ENCODE measurements around the gene XAF1. TPM values are rescaled to one million over a fixed set of nuclear protein-coding genes. Genes with fewer than 3 reads are reported as not detected.
"Not testable (repeated sequence)": the region's sequence is repeated elsewhere in the genome, so short reads cannot be mapped to it uniquely, and the experiment has no call there.

The XAF1 gene
- total RNA-seq, 1 experiment from 2014 or later = 0.20 TPM

DNA sequence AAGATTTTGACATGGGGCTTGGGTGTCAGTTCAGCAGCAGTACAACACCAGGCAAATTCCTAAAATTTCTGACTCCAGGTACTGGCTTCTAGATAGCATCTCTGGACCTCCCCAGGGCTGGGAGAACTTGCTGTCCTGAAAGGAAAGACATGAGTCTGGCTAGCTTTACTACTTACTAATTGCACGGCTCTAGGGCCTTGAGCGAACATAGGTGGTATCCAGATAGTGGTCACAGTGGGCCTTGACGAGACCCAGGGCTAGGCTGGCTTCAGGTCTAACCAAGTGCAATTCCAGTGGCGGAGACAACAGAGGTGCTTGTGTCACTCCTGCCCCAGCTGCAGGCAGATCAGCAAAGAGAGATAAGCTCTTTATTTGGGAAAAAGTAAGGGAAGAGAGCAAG is 26.3 kb upstream of the XAF1 start (continued):
- TF ChIP-seq, protein P1, sequence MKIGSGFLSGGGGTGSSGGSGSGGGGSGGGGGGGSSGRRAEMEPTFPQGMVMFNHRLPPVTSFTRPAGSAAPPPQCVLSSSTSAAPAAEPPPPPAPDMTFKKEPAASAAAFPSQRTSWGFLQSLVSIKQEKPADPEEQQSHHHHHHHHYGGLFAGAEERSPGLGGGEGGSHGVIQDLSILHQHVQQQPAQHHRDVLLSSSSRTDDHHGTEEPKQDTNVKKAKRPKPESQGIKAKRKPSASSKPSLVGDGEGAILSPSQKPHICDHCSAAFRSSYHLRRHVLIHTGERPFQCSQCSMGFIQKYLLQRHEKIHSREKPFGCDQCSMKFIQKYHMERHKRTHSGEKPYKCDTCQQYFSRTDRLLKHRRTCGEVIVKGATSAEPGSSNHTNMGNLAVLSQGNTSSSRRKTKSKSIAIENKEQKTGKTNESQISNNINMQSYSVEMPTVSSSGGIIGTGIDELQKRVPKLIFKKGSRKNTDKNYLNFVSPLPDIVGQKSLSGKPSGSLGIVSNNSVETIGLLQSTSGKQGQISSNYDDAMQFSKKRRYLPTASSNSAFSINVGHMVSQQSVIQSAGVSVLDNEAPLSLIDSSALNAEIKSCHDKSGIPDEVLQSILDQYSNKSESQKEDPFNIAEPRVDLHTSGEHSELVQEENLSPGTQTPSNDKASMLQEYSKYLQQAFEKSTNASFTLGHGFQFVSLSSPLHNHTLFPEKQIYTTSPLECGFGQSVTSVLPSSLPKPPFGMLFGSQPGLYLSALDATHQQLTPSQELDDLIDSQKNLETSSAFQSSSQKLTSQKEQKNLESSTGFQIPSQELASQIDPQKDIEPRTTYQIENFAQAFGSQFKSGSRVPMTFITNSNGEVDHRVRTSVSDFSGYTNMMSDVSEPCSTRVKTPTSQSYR (CRISPR knock-in tag; IDR thresholded peaks at IDR 0.05) = no peak
- no peak for TF ChIP-seq FOXP4 (CRISPR knock-in tag; IDR thresholded peaks at IDR 0.05)
- TF ChIP-seq NFYB (CRISPR knock-in tag; conservative IDR thresholded peaks at IDR 0.05; ENCODE audit: low read depth) = no peak
- TF ChIP-seq RORB (CRISPR knock-in tag; IDR thresholded peaks at IDR 0.05) = no peak

- POLR2A ChIA-PET; DNase-seq (ENCODE audit: low spot score); ATAC-seq; H3K4me1 Mint-ChIP-seq; CTCF ChIA-PET; H3K4me3 Mint-ChIP-seq; H3K27ac Mint-ChIP-seq; H3K36me3 Mint-ChIP-seq: not testable (repeated sequence)
- Mint-ChIP-seq H3K27me3 (ENCODE audit: low read depth) (peaks cover 17% of the 10 kb centered on the region), H3K9me3 (peaks cover 52% of the 10 kb centered on the region)
These were observed 9.2 kb upstream of the XAF1 start for GRCh38 chr17:6746665-6747064.

DNA sequence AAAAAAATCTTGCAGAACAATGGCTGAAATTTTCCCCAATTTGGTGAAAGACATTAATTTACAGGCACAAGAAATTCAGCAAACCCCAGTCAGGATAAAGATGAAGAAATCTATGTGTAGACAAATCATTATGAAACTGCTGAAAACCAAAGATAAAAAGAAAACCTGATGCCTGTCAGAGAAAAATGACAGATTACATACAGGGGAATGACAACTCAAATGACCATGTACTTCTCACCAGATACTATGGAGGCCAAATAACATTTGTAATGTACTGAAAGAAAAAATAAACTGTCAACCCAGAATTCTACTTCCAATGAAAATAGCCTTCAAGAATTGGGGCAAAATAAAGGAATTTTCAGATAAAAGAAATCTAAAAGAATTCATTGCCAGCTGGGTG is 7.2 kb upstream of the XAF1 start:
- peaks cover 7% of the 10 kb centered on the region; the same call in 1 of the 2 replicates for H3K36me3 Mint-ChIP-seq
- H3K4me1 Mint-ChIP-seq = peaks cover 17% of the 10 kb centered on the region
- POLR2A ChIA-PET = no interaction called here
- no peak for TF ChIP-seq OVOL2 (CRISPR knock-in tag; IDR thresholded peaks at IDR 0.05; ENCODE audit: borderline replicate concordance)
- TF ChIP-seq FOXP1 (CRISPR knock-in tag; IDR thresholded peaks at IDR 0.05; ENCODE audit: borderline replicate concordance) = no peak
- TF ChIP-seq, protein P2, sequence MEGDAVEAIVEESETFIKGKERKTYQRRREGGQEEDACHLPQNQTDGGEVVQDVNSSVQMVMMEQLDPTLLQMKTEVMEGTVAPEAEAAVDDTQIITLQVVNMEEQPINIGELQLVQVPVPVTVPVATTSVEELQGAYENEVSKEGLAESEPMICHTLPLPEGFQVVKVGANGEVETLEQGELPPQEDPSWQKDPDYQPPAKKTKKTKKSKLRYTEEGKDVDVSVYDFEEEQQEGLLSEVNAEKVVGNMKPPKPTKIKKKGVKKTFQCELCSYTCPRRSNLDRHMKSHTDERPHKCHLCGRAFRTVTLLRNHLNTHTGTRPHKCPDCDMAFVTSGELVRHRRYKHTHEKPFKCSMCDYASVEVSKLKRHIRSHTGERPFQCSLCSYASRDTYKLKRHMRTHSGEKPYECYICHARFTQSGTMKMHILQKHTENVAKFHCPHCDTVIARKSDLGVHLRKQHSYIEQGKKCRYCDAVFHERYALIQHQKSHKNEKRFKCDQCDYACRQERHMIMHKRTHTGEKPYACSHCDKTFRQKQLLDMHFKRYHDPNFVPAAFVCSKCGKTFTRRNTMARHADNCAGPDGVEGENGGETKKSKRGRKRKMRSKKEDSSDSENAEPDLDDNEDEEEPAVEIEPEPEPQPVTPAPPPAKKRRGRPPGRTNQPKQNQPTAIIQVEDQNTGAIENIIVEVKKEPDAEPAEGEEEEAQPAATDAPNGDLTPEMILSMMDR (IDR thresholded peaks at IDR 0.05) = no peak
- TF ChIP-seq ZNF671 (CRISPR knock-in tag; IDR thresholded peaks at IDR 0.05) = no peak
- no peak for DNase-seq (ENCODE audit: low spot score)
- peaks cover 5% of the 10 kb centered on the region; the same call in 1 of the 2 replicates for H3K27me3 Mint-ChIP-seq (ENCODE audit: low read depth)
- no peak overlapping the region for H3K4me3 Mint-ChIP-seq
- CTCF ChIA-PET = interaction anchor here (1.5 kb wide), 1 partner anchor 95 kb away, joined by 8 read pairs; no protein-coding TSS in a partner anchor
- H3K9me3 Mint-ChIP-seq = peaks cover 36% of the 10 kb centered on the region
- no peak for ATAC-seq
- H3K27ac Mint-ChIP-seq = no peak overlapping the region

GRCh38 chr17:6749519-6749918 is 6.3 kb upstream of the XAF1 start:
- Mint-ChIP-seq H3K27ac (no peak overlapping the region), H3K36me3 (peaks cover 7% of the 10 kb centered on the region; the same call in 1 of the 2 replicates), H3K4me3 (no peak overlapping the region), H3K27me3 (ENCODE audit: low read depth) (peaks cover 5% of the 10 kb centered on the region; the same call in 1 of the 2 replicates), H3K9me3 (peaks cover 34% of the 10 kb centered on the region), H3K4me1 (peaks cover 19% of the 10 kb centered on the region)
- ATAC-seq (no peak), DNase-seq (ENCODE audit: low spot score) (no peak)
- POLR2A ChIA-PET = no interaction called here
- CTCF ChIA-PET = interaction anchor here (0.6 to 1.5 kb wide), 5 partner anchors 38 to 1712 kb away, joined by 3 to 8 read pairs (median 4); no protein-coding TSS in a partner anchor
- TF ChIP-seq ZNF232 (CRISPR knock-in tag; IDR thresholded peaks at IDR 0.05) = no peak
- TF ChIP-seq, protein P3, sequence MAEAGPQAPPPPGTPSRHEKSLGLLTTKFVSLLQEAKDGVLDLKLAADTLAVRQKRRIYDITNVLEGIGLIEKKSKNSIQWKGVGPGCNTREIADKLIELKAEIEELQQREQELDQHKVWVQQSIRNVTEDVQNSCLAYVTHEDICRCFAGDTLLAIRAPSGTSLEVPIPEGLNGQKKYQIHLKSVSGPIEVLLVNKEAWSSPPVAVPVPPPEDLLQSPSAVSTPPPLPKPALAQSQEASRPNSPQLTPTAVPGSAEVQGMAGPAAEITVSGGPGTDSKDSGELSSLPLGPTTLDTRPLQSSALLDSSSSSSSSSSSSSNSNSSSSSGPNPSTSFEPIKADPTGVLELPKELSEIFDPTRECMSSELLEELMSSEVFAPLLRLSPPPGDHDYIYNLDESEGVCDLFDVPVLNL (CRISPR knock-in tag; IDR thresholded peaks at IDR 0.05; ENCODE audit: borderline replicate concordance, low read depth) = no peak
- TF ChIP-seq, protein P4, sequence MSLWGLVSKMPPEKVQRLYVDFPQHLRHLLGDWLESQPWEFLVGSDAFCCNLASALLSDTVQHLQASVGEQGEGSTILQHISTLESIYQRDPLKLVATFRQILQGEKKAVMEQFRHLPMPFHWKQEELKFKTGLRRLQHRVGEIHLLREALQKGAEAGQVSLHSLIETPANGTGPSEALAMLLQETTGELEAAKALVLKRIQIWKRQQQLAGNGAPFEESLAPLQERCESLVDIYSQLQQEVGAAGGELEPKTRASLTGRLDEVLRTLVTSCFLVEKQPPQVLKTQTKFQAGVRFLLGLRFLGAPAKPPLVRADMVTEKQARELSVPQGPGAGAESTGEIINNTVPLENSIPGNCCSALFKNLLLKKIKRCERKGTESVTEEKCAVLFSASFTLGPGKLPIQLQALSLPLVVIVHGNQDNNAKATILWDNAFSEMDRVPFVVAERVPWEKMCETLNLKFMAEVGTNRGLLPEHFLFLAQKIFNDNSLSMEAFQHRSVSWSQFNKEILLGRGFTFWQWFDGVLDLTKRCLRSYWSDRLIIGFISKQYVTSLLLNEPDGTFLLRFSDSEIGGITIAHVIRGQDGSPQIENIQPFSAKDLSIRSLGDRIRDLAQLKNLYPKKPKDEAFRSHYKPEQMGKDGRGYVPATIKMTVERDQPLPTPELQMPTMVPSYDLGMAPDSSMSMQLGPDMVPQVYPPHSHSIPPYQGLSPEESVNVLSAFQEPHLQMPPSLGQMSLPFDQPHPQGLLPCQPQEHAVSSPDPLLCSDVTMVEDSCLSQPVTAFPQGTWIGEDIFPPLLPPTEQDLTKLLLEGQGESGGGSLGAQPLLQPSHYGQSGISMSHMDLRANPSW (CRISPR knock-in tag; conservative IDR thresholded peaks at IDR 0.05; ENCODE audit: low read depth) = no peak
- no peak for TF ChIP-seq ZNF263 (CRISPR knock-in tag; IDR thresholded peaks at IDR 0.05; ENCODE audit: low read depth)
- no peak for TF ChIP-seq KAT7 (CRISPR knock-in tag; IDR thresholded peaks at IDR 0.05; ENCODE audit: borderline replicate concordance)
- TF ChIP-seq, protein P5, sequence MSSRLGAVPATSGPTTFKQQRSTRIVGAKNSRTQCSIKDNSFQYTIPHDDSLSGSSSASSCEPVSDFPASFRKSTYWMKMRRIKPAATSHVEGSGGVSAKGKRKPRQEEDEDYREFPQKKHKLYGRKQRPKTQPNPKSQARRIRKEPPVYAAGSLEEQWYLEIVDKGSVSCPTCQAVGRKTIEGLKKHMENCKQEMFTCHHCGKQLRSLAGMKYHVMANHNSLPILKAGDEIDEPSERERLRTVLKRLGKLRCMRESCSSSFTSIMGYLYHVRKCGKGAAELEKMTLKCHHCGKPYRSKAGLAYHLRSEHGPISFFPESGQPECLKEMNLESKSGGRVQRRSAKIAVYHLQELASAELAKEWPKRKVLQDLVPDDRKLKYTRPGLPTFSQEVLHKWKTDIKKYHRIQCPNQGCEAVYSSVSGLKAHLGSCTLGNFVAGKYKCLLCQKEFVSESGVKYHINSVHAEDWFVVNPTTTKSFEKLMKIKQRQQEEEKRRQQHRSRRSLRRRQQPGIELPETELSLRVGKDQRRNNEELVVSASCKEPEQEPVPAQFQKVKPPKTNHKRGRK (CRISPR knock-in tag; IDR thresholded peaks at IDR 0.05; ENCODE audit: borderline replicate concordance) = no peak
- no peak for TF ChIP-seq GRHL2 (CRISPR knock-in tag; IDR thresholded peaks at IDR 0.05; ENCODE audit: insufficient replicate concordance, severe bottlenecking)
- no peak for TF ChIP-seq CBFB (CRISPR knock-in tag; IDR thresholded peaks at IDR 0.05; ENCODE audit: low read depth)
- TF ChIP-seq NR3C1 (CRISPR knock-in tag; conservative IDR thresholded peaks at IDR 0.05; ENCODE audit: low read depth) = no peak
- TF ChIP-seq NFE2L1 (CRISPR knock-in tag; IDR thresholded peaks at IDR 0.05) = no peak
